ENCODE measurements around the gene FUT8.

Gene FUT8

DNA sequence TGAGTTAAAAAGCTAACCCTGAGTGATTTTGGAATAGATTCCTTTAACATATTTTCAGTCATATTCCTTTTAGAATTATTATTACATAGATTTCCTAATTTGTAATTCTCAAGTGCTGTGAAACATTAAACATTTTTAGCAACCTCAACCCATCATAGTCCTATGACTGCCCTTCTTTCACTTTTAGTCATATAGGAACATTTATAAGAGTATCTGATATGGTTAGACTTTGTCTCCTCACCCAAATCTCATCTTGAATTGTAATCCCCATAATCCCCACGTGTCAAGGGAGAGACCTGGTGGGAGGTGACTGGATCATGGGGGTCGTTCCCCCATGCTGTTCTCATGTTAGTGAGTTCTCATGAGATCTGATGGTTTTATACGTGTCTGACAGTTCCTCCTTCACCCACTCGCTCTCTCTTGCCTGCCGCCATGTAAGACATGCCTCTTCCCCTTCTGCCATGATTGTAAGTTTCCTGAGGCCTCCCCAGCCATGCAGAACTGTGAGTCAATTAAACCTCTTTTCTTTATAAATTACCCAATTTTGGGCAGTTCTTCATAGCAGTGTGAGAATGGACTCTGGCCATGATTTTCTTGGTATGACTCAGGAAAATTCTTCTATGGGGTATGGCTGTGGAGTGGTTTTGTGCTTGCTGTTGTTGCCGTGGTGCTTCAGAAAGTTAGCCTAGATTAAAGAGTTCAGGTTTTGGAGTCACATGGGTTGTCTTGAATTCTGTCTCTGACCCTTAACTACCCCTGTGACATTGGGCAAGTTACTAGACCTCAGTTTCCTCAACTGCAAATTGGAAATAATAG is 83.9 kb downstream of the FUT8 start:
- no peak overlapping the region for H3K4me3 ChIP-seq (ENCODE audit: low read depth, low read length)
- DNase-seq (ENCODE audit: low read depth) = no peak
- TF ChIP-seq, protein P1, sequence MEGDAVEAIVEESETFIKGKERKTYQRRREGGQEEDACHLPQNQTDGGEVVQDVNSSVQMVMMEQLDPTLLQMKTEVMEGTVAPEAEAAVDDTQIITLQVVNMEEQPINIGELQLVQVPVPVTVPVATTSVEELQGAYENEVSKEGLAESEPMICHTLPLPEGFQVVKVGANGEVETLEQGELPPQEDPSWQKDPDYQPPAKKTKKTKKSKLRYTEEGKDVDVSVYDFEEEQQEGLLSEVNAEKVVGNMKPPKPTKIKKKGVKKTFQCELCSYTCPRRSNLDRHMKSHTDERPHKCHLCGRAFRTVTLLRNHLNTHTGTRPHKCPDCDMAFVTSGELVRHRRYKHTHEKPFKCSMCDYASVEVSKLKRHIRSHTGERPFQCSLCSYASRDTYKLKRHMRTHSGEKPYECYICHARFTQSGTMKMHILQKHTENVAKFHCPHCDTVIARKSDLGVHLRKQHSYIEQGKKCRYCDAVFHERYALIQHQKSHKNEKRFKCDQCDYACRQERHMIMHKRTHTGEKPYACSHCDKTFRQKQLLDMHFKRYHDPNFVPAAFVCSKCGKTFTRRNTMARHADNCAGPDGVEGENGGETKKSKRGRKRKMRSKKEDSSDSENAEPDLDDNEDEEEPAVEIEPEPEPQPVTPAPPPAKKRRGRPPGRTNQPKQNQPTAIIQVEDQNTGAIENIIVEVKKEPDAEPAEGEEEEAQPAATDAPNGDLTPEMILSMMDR (IDR thresholded peaks at IDR 0.05; ENCODE audit: control insufficient read depth, extremely low read depth, insufficient read depth) = no peak

DNA sequence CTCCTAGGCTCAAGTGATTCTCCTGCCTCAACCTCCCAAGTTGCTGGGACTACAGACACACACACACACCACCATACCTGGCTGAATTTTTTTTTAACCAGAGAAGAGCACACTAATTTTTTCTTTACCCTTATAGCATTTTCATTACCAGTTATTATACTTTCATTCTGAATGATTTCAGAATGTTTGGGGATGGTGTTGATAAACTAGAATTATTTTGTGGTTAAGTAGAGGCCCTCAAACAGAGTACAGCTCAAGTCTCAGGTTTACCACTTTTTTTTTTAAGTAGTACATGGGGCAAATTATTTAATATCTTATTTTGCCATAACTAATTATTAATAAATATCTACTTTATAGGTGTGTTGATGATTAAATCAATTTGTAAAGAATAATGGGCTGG is 86.6 kb downstream of the FUT8 start:
- no peak for DNase-seq (ENCODE audit: low read depth)
- H3K4me3 ChIP-seq (ENCODE audit: low read depth, low read length) = no peak overlapping the region
- TF ChIP-seq, protein P1 (IDR thresholded peaks at IDR 0.05; ENCODE audit: control insufficient read depth, extremely low read depth, insufficient read depth) = no peak

DNA sequence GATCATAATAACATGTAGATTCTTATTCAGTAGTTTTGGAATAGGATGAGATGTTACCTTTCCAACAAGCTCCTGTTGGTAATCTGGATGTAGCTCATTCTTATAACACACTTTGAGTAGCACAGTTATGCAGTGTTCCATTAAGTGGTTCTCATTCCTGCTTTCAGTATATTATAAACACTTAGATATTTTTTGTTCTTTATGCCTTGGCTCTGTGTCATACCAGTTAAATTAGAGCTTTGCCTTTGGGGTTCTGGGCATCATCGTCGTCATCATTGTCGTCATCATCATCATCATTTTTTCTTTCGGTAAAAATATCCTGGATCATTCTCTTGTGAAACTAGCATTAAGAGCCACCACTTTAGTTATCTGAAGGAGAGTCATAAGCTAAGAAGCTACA is 87.5 kb downstream of the FUT8 start:
- TF ChIP-seq, protein P1 (IDR thresholded peaks at IDR 0.05; ENCODE audit: control insufficient read depth, extremely low read depth, insufficient read depth) = no peak
- no peak overlapping the region for H3K4me3 ChIP-seq (ENCODE audit: low read depth, low read length)
- no peak for DNase-seq (ENCODE audit: low read depth)

DNA sequence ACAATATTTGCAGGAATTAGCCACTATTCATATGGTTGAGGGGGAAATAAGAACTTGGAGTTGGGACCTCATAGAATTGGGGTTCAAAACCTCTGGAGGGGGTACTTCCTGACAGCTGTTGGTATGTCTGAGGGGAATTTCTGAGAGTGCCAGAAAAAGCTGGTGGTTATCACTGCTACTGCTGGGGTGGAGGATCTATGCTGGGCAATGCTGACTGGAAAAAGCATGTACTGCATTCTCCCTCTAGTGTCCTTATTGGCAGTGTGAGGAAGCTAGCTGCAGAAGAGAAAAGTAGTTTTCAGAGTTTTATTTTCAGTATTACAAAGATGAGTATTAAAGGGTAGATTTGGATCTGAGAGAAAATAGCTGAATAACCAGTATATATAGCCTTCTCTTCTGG is 88.8 kb downstream of the FUT8 start:
- H3K4me3 ChIP-seq (ENCODE audit: low read depth, low read length) = no peak overlapping the region
- TF ChIP-seq, protein P1 (IDR thresholded peaks at IDR 0.05; ENCODE audit: control insufficient read depth, extremely low read depth, insufficient read depth) = no peak
- no peak for DNase-seq (ENCODE audit: low read depth)

DNA sequence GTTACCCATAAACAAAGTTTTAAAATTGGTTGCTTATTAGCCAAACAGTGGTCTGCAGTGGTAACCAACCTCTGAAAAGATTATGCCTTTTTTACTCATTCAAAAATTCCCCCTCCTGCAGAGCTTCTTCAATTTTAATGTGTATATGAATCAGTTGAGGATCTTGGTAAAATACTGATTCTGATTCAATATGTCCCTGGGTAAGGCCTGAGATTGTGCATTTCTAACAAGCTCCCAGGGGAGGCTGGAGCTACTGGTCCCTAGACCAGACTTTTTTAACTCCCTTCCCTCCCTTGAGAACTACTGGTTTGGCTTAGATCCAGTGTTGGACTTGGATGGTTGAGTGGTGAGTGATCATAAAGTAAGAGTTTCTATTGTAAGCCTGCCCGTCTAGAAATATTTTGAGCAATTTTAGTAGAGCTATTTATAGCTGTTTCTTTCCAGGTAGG is 90.2 kb downstream of the FUT8 start:
- no peak for DNase-seq (ENCODE audit: low read depth)
- TF ChIP-seq, protein P1 (IDR thresholded peaks at IDR 0.05; ENCODE audit: control insufficient read depth, extremely low read depth, insufficient read depth) = no peak

DNA sequence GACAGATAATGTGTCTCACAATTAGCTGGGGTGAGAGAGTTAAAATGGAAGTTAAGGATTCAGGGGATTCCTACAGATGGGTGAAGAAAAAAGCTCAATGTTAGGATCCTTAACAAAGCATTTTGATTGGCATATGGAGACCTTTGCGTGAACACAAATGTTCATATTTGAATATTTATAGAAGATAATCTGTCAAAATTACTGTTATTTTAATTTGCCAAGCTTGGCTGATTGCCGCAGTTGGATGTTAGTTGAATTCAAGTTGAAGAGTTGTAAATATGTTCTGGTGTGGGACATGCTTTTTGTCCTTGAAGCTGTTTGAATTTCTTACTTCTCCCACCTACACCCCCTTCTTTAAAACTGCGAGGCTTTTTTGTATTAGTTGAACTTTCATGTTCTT is 91.2 kb downstream of the FUT8 start:
- no peak for DNase-seq (ENCODE audit: low read depth)
- TF ChIP-seq, protein P1 (IDR thresholded peaks at IDR 0.05; ENCODE audit: control insufficient read depth, extremely low read depth, insufficient read depth) = no peak
- H3K4me3 ChIP-seq (ENCODE audit: low read depth, low read length) = no peak overlapping the region

More for the DNA sequence above, 90.2 kb downstream of the FUT8 start:
- no peak overlapping the region for H3K4me3 ChIP-seq (ENCODE audit: low read depth, low read length)

DNA sequence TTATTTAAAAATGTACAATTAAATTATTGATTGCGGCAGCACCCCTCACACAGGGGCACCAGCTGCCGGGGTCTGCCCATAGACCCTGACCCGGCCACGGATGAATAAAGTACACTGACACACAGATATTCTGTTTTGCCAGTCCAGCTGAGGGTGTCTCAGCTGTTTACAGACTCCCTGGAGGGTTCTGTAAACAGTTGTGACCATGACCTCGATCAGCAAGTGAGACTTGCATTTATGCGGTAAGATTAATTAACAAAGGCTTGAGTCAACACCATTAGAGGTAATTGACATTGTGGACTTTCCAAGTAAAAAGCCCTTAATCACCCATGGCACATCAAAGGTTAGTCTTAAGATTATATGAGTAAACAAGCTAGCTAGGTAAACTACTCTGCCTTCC is 94.3 kb downstream of the FUT8 start:
- TF ChIP-seq, protein P1 (IDR thresholded peaks at IDR 0.05; ENCODE audit: control insufficient read depth, extremely low read depth, insufficient read depth) = no peak
- DNase-seq (ENCODE audit: low read depth) = no peak
- H3K4me3 ChIP-seq (ENCODE audit: low read depth, low read length) = no peak overlapping the region

All from LNCaP clone FGC (cell line).